ENCODE results near the gene MAFF.

- TF ChIP-seq POLR2A (IDR thresholded peaks at IDR 0.05; ENCODE audit: low read length) (peak; percentile 34), GATA1 (IDR thresholded peaks at IDR 0.05; ENCODE audit: low read depth, low read length) (no peak)
These were observed 769 bp downstream of the MAFF start for GRCh38 chr22:38202437-38203089.
